Measurements from ENCODE around the gene CD48.
"Not testable (repeated sequence)": the region's sequence is repeated elsewhere in the genome, so short reads cannot be mapped to it uniquely, and the experiment has no call there.

Gene CD48

GRCh38 chr1:160741612-160742348, 30.2 kb upstream of the CD48 start:
- no peak for DNase-seq

- DNase-seq: no peak
These were observed 29.5 kb upstream of the CD48 start for GRCh38 chr1:160741092-160741501.

- no peak for DNase-seq
These were observed 28.6 kb upstream of the CD48 start for GRCh38 chr1:160740133-160740688.

GRCh38 chr1:160739098-160739511, 27.5 kb upstream of the CD48 start, which contains the start of gene SLAMF7:
Gene SLAMF7 (plus strand): TSS chr1:160739247. CDS start chr1:160739302, 55 bp downstream.
- DNase-seq: no peak

- DNase-seq: no peak
These were observed 26.6 kb upstream of the CD48 start for GRCh38 chr1:160738271-160738670.

- no peak for DNase-seq
These were observed 22.7 kb upstream of the CD48 start for GRCh38 chr1:160734301-160734700.

GRCh38 chr1:160733898-160734297, 22.3 kb upstream of the CD48 start:
- DNase-seq: no peak

- DNase-seq: no peak
These were observed 20.4 kb upstream of the CD48 start for GRCh38 chr1:160731990-160732389.

GRCh38 chr1:160731564-160731963, 19.9 kb upstream of the CD48 start:
- DNase-seq: not testable (repeated sequence)

- no peak for DNase-seq
These were observed 15.7 kb upstream of the CD48 start for GRCh38 chr1:160727316-160727640.

GRCh38 chr1:160726498-160727315, 15.1 kb upstream of the CD48 start:
- peak; percentile 57 for DNase-seq

- DNase-seq: no peak
These were observed 14.5 kb upstream of the CD48 start for GRCh38 chr1:160726114-160726497.

GRCh38 chr1:160724465-160725242, 13.0 kb upstream of the CD48 start:
- DNase-seq: no peak

GRCh38 chr1:160723332-160723731, 11.7 kb upstream of the CD48 start:
- no peak for DNase-seq

GRCh38 chr1:160722726-160723125, 11.1 kb upstream of the CD48 start:
- DNase-seq: no peak

- DNase-seq: no peak
These were observed 9.9 kb upstream of the CD48 start for GRCh38 chr1:160721473-160721872.

GRCh38 chr1:160720356-160721085, 8.9 kb upstream of the CD48 start:
- no peak for DNase-seq

GRCh38 chr1:160718210-160718609, 6.6 kb upstream of the CD48 start:
- DNase-seq: no peak

GRCh38 chr1:160717306-160717705, 5.7 kb upstream of the CD48 start:
- no peak for DNase-seq

- no peak for DNase-seq
These were observed 4.4 kb upstream of the CD48 start for GRCh38 chr1:160716013-160716412.

- not testable (repeated sequence) for DNase-seq
These were observed 2.5 kb upstream of the CD48 start for GRCh38 chr1:160714034-160714648.

- DNase-seq: no peak
These were observed 1.5 kb upstream of the CD48 start for GRCh38 chr1:160713161-160713560.

All from NCI-H1092 treated with DMSO at 0.1 percent for 48 hours (cell line).